Activated CD4-positive, CD25-positive, alpha-beta regulatory T cell treated with anti-CD3 and anti-CD28 coated beads, Interleukin-2, amount 50 U/mL, for 24 hours (primary cell): Measurements from ENCODE around the gene PLCH1.

ENCODE experiments used
- ATAC-seq, 2 donors: fragments of 150-1000 bp; cut with Tn5 transposase; one replicate each; pipeline ENCODE4 v1.10.0; 2021; ENCODE audit warnings: mild to moderate bottlenecking in 1 of 2, moderate library complexity in 1 of 2

Gene PLCH1

DNA sequence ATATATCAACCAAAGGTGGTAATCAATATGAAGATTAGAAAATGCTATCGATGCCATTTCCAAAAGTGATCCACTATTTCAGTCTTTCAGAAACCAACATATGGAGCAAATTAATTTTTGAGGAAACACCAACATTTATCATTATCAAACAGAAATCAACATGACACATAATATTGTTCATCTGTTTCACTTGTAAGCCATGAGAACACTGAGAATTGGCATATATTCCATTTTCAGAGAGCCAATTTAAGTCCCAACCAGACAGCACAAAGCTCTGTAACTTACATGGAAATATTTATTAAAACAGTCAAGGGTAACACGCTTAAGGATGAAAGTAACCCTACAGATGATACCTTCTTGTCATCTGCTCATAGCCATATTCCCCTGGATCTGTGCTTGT is 413.8 kb downstream of the PLCH1 start:
- no peak for ATAC-seq

DNA sequence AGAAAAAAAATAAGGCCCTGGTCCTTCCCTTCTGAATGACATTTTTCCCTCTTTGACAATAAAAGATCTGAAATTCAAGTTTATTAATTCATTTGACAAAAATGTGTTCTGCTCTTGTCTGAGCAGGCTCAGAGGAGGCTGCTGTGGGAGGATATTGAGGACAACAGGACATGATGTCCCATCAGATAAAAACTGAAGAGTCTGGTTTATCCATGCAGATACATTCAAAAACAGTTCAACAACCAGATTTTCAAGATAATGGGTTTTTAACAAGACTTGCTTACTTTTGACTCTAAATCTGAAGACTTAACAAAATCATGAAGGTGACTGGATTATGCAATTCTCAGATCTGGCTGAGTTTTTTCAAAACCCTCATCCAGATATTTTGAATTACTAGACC is 414.5 kb downstream of the PLCH1 start:
- no peak for ATAC-seq

DNA sequence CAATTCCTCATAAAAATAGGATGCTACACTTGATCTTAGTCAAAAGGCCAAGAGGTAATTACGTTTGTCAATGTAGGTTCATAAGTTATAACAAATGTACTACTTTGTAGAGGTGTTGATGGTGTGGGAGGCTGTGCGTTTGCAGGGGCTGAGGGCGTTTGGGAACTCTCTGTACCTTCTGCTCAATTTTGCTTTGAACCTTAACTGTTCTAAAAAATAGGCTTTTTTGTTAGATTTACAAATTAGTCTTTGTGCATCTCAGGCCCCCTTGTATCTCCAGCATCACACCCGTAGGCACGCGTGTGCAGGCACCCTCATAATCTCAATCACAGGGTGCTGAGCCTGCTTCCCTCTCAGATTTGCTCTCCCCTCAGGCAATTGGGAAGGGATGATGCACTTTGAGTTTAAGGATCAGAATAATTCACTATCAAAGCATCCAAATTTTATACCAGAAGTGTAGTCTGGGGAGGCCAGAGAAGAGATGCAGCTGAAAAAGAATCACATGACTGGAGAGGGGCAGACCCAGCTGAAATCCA is 415.3 kb downstream of the PLCH1 start:
- no peak for ATAC-seq

GRCh38 chr3:155327871-155328270 is 417.0 kb downstream of the PLCH1 start:
- no peak for ATAC-seq

GRCh38 chr3:155327430-155327829 is 417.4 kb downstream of the PLCH1 start:
- no peak for ATAC-seq

DNA sequence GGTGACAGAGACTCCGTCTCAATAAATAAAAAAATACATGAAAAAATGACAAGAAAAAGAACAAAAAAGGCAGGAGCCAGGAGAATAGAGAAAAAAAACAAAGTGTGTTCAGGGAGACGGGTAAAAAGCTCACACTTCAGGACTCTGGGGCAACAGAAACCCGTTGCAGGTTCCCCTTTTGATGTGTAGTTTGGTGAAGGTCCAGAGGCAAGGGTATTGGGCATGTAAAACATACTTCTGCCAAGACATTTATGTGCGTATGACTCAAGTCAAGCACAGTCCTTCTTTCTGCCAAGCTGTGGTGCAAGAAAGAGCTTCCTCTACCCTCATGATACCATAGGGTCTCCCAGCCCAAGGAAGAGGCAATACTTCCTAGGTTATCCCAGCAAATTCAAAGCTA is 418.0 kb downstream of the PLCH1 start:
- no peak for ATAC-seq

DNA sequence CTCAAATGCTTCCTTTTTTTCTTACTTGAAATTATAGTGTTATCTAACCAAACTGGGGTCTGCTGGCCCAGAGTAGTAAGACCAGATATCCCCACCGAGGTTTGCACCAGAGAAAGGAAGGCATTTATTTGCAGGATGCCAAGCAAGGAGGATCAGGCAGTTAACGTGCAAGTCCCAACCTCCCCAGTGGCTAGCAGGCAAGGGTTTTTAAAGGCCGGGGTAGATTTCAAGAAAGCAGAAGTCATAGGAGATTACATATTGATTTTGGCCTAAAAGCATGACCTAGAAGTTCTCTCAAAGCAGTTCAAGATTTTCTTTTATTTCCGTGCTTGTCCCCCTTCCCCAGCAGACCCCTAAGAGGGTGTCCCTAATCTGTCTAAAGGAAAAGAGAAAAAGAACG is 418.6 kb downstream of the PLCH1 start:
- ATAC-seq, result no peak
